ENCODE results near the gene MPC1. TPM values are rescaled to one million over a fixed set of nuclear protein-coding genes. Genes with fewer than 3 reads are reported as not detected.

Gene MPC1
- total RNA-seq, 4 donors from 2014 or later: 90.8 to 131 (median 129) TPM

GRCh38 chr6:166411271-166411670 lies 28.5 kb upstream of the MPC1 start:
- TF ChIP-seq POLR2AphosphoS5 (IDR thresholded peaks at IDR 0.05): no peak
- TF ChIP-seq EP300 (IDR thresholded peaks at IDR 0.05; ENCODE audit: low read depth): no peak
- TF ChIP-seq POLR2A (IDR thresholded peaks at IDR 0.05): no peak
- TF ChIP-seq CTCF (IDR thresholded peaks at IDR 0.05): no peak
- H3K9me3 ChIP-seq: no peaks in the 10 kb centered on the region

GRCh38 chr6:166410426-166410935 lies 27.7 kb upstream of the MPC1 start:
- no peak for DNase-seq
- H3K9me3 ChIP-seq: no peaks in the 10 kb centered on the region
- 79 to 82% methylated on average over 4 to 10 of the region's 10 CpGs for WGBS, 2 donors (ENCODE audit: low coverage in 1 of 2)
- no peak overlapping the region for H3K27ac ChIP-seq
- in situ Hi-C loops (cut with MboI; ENCODE audit: low pct_ligation_motif_present in 1 of 4, low pct_unique_long_range_greater_than_20kb in 1 of 4, low sequenced_read_pairs in 3 of 4): no loop called here
- H3K4me1 ChIP-seq: no peaks in the 10 kb centered on the region
- H3K36me3 ChIP-seq: no peaks in the 10 kb centered on the region
- TF ChIP-seq POLR2A (IDR thresholded peaks at IDR 0.05) (no peak), EP300 (IDR thresholded peaks at IDR 0.05; ENCODE audit: low read depth) (no peak), CTCF (IDR thresholded peaks at IDR 0.05) (no peak), POLR2AphosphoS5 (IDR thresholded peaks at IDR 0.05) (no peak)
- no peaks in the 10 kb centered on the region for H3K27me3 ChIP-seq
- intact Hi-C loops (cut with DNase I; ENCODE audit: low total_unique reads): no loop called here
- no peak overlapping the region for H3K4me3 ChIP-seq

More at GRCh38 chr6:166411271-166411670, 28.5 kb upstream of the MPC1 start:
- Histone ChIP-seq H3K27ac (no peak overlapping the region), H3K4me1 (no peaks in the 10 kb centered on the region), H3K36me3 (no peaks in the 10 kb centered on the region), H3K27me3 (no peaks in the 10 kb centered on the region), H3K4me3 (no peak overlapping the region)
- intact Hi-C loops (cut with DNase I; ENCODE audit: low total_unique reads) (no loop called here), in situ Hi-C loops (cut with MboI; ENCODE audit: low pct_ligation_motif_present in 1 of 4, low pct_unique_long_range_greater_than_20kb in 1 of 4, low sequenced_read_pairs in 3 of 4) (no loop called here)
- no peak for DNase-seq
- WGBS, 2 donors (ENCODE audit: low coverage in 1 of 2): 88 to 100% methylated on average over 1 to 15 of the region's 15 CpGs

- in situ Hi-C loops (cut with MboI; ENCODE audit: low pct_ligation_motif_present in 1 of 4, low pct_unique_long_range_greater_than_20kb in 1 of 4, low sequenced_read_pairs in 3 of 4): loop anchor here in 1 of 4 donors (10.0 kb wide), 1 partner anchor 134 kb away; no protein-coding TSS in a partner anchor
- Histone ChIP-seq H3K36me3 (no peaks in the 10 kb centered on the region), H3K9me3 (no peaks in the 10 kb centered on the region), H3K4me3 (no peak overlapping the region), H3K27me3 (no peaks in the 10 kb centered on the region), H3K4me1 (no peaks in the 10 kb centered on the region), H3K27ac (no peak overlapping the region)
- intact Hi-C loops (cut with DNase I; ENCODE audit: low total_unique reads): no loop called here
- no peak for DNase-seq
- 49 to 100% methylated on average over 1 to 22 of the region's 22 CpGs for WGBS, 2 donors (ENCODE audit: low coverage in 1 of 2)
- no peak for TF ChIP-seq POLR2A (IDR thresholded peaks at IDR 0.05)
- no peak for TF ChIP-seq EP300 (IDR thresholded peaks at IDR 0.05; ENCODE audit: low read depth)
- TF ChIP-seq CTCF (IDR thresholded peaks at IDR 0.05): no peak
- TF ChIP-seq POLR2AphosphoS5 (IDR thresholded peaks at IDR 0.05): no peak
These were observed 26.4 kb upstream of the MPC1 start for GRCh38 chr6:166408936-166409755.

GRCh38 chr6:166406197-166406596 lies 23.5 kb upstream of the MPC1 start:
- no peak for DNase-seq
- intact Hi-C loops (cut with DNase I; ENCODE audit: low total_unique reads): no loop called here
- TF ChIP-seq EP300 (IDR thresholded peaks at IDR 0.05; ENCODE audit: low read depth) (no peak), CTCF (IDR thresholded peaks at IDR 0.05) (no peak), POLR2A (IDR thresholded peaks at IDR 0.05) (no peak), POLR2AphosphoS5 (IDR thresholded peaks at IDR 0.05) (no peak)
- Histone ChIP-seq H3K4me3 (no peak overlapping the region), H3K27me3 (peaks cover 3% of the 10 kb centered on the region), H3K27ac (no peak overlapping the region), H3K9me3 (no peaks in the 10 kb centered on the region), H3K4me1 (no peaks in the 10 kb centered on the region), H3K36me3 (no peaks in the 10 kb centered on the region)
- in situ Hi-C loops (cut with MboI; ENCODE audit: low pct_ligation_motif_present in 1 of 4, low pct_unique_long_range_greater_than_20kb in 1 of 4, low sequenced_read_pairs in 3 of 4): loop anchor here in 1 of 4 donors (10.0 kb wide), 1 partner anchor 131 kb away; no protein-coding TSS in a partner anchor
- WGBS, 2 donors (ENCODE audit: low coverage in 1 of 2): 92% methylated on average over 12 of the region's 12 CpGs; no CpG with 5 or more reads in 1 of the 2 donors

Measured in transverse colon (tissue), 4 donors.